GDM1 (cell line): ENCODE results near the gene GNL1.

Experiments used
- DNase-seq: peaks from one replicate; lab custom pipeline; 2025; lab: John Stamatoyannopoulos, UW

Gene GNL1

GRCh38 chr6:30568245-30568644, 12.0 kb upstream of the GNL1 start:
- DNase-seq = no peak

- DNase-seq = no peak
Measured at GRCh38 chr6:30565772-30566171, 9.5 kb upstream of the GNL1 start.

DNA sequence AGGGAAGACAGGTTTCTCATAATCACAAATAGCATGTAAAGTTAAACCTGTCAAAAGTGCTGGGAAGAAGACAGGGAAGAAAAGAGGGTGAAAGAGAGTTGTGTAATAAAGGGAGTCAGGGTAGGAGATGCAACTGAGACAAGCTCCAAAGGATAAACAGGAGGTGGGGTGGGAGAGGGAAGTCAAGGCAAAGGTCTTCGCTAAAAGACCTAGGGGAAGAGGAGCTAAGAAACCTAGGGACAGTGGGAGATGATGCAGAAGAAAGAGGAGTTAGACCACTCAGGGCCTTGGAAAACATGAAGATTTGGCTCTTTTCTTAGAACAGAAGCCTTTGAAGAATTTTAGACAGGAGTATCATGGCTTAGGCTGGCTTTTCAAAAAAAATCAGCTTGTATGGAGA, 7.8 kb upstream of the GNL1 start:
- DNase-seq = no peak

GRCh38 chr6:30562470-30563425, 6.5 kb upstream of the GNL1 start:
- no peak for DNase-seq

GRCh38 chr6:30560930-30561329, 4.6 kb upstream of the GNL1 start:
- no peak for DNase-seq

DNA sequence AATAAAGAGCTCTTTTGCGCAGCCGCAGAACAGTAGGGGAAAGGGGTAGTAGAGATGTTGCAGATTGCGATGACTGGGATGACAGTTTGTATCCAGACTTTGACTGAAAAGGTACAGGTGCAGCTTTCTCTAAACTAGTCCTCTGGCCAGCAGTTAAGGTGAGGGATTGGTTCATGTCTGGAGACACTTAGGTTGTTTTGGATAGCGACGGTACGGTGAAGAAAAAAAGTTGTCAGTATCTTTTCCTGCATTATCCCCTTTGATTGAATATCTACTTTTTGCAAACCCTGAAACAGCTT, 1.3 kb upstream of the GNL1 start:
- no peak for DNase-seq

- DNase-seq = peak; percentile 79
Measured at GRCh38 chr6:30556906-30557682, 805 bp upstream of the GNL1 start, which contains the start of gene PRR3. Gene PRR3 (plus strand): TSS chr6:30557295. CDS start chr6:30557345, 50 bp downstream.

DNA sequence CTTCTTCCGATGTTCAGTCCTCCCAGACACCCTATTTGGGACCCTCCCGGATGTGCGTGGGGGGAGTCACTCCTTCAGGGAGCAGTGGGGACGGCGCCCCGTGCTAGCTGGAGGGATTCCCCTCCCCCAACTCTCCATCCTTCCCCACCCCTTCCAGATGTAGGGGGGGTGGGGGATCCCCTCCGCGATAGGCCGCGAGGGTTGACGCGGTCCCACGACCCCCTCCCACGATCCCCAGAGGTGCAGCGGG, 548 bp downstream of the GNL1 start:
- DNase-seq = no peak

- DNase-seq = no peak
Measured at GRCh38 chr6:30554962-30555815, 1.1 kb downstream of the GNL1 start.

- no peak for DNase-seq
Measured at GRCh38 chr6:30554404-30554803, 1.9 kb downstream of the GNL1 start.

- no peak for DNase-seq
Measured at GRCh38 chr6:30548375-30548774, 7.9 kb downstream of the GNL1 start.

DNA sequence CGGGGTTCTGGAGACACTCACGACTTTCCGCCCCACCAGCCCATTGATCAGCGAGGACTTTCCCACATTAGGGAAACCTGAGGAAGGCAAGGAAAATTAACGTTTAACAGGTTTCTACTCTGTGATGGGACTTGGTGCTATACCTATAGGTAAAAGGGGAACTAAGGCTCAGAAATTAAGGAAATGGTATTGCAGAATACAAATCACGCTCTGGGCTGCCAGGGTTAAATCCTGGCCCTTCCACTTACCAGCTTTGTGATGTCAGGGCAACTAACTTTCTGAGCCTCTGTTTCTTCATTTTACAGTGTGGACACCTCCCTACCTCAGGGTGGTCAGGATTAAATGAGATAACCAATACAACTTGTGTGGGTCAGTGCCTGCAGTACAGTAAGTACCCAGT, 8.8 kb downstream of the GNL1 start:
- no peak for DNase-seq

- peak; percentile 23 for DNase-seq
Measured at GRCh38 chr6:30544666-30545272, 11.5 kb downstream of the GNL1 start.

DNA sequence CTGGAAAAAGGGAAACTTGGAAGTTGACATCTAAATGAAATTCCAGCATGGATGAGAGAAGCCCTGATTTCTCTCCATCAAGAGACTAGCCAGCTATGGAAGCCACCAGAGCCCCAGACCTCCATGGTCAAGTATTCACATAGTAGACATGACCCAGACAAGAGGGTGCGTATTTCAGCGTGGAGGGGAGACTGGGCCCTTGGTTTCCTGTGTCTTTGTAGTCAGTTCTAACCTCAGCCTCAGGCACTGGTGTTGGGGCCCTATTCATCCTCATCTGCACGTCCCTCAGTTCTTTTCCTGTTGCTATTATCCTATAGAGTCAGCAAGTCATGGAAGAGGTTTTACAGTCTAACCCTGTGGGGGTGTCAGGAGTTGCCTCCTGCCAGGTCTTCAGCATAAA, 12.5 kb downstream of the GNL1 start:
- no peak for DNase-seq

GRCh38 chr6:30542915-30543314, 13.4 kb downstream of the GNL1 start:
- no peak for DNase-seq

DNA sequence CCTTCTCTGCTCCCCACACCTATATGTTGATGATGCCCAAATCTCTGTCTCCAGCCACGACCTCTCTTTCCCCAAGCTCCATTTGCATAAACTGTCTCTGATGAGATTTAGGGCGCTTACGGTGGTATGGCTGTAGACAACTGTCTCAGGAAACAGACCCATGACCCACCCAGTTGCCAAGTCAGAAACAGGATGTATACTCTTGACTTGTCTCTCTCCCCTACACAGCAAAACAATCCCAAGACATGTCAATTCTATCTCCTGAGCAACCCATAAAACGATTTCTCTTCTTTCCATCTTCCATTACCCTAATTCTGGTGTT, 13.9 kb downstream of the GNL1 start:
- no peak for DNase-seq

DNA sequence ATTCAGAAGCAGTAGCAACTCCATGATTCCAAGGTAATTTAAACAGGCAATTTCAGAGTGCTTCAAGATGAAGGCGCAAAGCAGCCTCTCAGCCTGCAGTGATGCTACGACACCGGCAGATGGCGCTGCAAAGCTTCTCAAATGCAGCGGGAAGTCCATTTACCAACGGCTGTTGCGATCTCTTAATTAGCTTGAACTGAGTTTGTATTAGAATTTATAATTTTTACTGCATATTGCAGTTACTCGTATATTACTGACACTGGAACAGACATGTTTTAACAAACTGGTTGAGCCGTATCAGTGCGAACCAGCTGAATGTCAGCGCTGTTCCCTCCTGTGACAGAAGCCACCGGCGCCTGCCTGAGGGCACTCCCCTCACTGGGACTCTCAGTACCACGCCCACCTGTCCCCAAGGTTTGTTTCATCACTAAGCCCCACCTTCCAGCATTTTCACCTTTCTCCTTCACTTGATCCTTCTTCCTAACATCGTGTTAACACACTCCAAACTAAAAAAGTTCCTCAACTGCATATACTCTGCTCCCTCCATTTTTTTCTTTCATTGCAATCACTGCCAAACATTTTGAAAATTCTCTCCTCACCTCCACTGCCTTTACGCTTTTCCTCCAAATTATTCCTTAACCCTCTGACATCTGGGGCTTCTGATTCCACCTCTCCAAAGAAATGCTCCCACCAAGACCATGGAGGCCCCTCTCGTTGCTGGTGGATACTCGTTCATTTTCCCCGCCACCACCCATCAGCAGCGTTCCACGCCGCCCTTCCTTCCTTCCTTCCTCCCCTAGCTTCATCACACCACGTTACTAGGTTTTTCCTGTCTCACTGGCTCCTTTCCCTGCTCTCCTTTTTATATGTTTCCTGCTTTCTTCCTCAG, 14.5 kb downstream of the GNL1 start:
- DNase-seq = peak; percentile 72

DNA sequence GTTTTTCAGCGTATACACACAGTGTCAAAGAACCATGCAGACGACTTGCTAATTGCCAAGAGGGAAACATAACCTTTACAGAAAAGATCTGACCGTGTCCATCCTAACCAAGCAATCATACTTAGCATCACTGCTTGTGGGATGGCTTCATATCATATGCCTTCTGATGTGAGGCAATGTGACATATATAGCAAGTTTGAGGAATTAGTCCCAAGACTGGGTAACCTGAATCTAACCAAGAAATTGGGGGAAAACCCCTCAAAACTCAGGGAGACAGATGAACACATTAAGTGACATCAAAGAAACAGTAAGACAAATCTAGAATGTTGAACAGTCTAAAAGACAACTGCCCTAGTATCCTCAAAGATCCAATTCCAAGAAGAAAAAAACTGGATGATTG, 18.4 kb downstream of the GNL1 start:
- DNase-seq = no peak

DNA sequence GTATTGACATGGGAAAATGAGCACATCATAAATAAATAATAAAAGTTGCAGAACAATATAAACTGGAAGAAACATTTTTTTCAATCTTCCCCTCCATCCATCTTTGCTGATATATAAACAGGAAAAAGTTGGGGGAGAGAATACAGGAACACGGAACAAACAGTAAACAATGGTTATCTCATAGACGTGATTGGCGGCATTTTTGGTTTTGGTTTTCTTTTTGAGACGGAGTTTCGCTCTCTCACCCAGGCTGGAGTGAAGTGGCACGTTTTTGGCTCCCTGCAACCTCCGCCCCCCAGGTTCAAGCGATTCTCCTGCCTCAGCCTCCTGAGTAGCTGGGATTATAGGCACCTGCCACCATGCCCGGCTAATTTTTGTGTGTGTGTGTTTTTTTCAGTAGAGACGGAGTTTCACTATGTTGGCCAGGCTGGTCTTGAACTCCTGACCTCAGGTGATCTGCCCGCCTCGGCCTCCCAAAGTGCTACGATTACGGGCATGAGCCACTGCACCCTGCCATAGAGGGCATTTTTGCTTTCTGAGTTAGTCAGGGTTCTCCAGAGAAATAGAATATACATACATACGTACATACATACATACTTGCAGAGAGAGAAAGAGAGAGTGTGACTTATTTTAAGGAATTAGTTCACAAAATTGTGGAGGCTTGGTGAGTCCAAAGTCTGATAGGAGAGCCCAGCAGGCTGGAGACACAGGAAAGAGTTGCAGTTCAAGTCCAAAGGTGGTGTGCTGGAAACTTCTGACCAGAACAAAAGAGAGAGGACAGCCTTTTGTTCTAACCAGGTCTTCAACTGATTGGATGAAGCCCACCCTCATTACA, 22.6 kb downstream of the GNL1 start:
- DNase-seq = no peak

DNA sequence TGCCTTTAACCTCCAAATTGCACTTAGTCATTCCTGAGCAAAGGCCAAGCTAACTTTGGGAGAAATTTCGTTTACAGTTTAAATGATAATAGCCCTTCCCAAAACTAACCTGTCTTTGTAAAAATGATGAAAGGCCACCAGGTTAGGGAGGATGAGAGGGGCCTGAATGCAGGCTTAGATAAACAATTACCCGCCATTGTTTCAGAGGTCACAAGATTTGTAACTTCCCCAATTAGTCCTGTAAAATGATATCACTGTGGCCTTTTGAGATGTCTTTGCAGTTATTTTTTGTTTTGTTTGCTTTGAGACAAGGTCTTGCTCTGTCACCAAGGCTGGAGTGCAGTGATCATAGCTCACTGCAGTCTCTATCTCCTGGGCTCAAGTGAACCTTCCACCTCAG, 26.3 kb downstream of the GNL1 start:
- no peak for DNase-seq
